WI38 (cell line): ENCODE measurements around the gene FRS3.

Experiments used
- H3K4me3 ChIP-seq: 2 replicates; pipeline ENCODE4 v1.5.1; 2011; ENCODE audit warnings: low read depth, mild to moderate bottlenecking, control low read depth, low read length
- TF ChIP-seq, protein P1 (sequence below): IDR thresholded peaks from 2 replicates; pipeline ENCODE4 v1.5.1; 2012; ENCODE audit warnings: low read depth, mild to moderate bottlenecking, control low read depth, low read length

FRS3 gene

DNA sequence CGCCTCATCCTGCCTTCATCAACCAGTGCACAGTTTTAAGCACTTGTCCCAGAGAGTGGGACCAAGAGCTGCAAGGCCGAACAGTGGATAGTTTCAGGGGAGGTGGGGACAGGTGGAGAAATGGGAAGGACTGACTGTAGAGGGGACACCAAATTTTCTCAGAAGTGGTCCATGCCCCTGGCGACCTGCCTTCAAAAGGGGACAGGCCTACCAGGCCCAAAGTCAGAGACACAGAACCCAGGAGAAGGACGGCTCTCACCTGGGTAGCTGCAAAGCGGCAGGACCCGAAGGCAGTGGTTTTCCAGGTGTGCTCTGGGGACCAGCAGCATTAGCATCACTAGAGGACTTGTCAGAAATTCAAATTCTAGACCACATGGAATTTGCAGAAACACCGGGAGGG, 50.1 kb downstream of the FRS3 start:
- TF ChIP-seq, protein P1, sequence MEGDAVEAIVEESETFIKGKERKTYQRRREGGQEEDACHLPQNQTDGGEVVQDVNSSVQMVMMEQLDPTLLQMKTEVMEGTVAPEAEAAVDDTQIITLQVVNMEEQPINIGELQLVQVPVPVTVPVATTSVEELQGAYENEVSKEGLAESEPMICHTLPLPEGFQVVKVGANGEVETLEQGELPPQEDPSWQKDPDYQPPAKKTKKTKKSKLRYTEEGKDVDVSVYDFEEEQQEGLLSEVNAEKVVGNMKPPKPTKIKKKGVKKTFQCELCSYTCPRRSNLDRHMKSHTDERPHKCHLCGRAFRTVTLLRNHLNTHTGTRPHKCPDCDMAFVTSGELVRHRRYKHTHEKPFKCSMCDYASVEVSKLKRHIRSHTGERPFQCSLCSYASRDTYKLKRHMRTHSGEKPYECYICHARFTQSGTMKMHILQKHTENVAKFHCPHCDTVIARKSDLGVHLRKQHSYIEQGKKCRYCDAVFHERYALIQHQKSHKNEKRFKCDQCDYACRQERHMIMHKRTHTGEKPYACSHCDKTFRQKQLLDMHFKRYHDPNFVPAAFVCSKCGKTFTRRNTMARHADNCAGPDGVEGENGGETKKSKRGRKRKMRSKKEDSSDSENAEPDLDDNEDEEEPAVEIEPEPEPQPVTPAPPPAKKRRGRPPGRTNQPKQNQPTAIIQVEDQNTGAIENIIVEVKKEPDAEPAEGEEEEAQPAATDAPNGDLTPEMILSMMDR: no peak
- H3K4me3 ChIP-seq: no peak overlapping the region

GRCh38 chr6:41728954-41729353, 50.7 kb downstream of the FRS3 start:
- TF ChIP-seq, protein P1: no peak
- H3K4me3 ChIP-seq: no peak overlapping the region

- no peak overlapping the region for H3K4me3 ChIP-seq
- TF ChIP-seq, protein P1: no peak
Observed at GRCh38 chr6:41728073-41728936, 51.4 kb downstream of the FRS3 start.

GRCh38 chr6:41727705-41728072, 52.0 kb downstream of the FRS3 start:
- H3K4me3 ChIP-seq: no peak overlapping the region
- TF ChIP-seq, protein P1: no peak

DNA sequence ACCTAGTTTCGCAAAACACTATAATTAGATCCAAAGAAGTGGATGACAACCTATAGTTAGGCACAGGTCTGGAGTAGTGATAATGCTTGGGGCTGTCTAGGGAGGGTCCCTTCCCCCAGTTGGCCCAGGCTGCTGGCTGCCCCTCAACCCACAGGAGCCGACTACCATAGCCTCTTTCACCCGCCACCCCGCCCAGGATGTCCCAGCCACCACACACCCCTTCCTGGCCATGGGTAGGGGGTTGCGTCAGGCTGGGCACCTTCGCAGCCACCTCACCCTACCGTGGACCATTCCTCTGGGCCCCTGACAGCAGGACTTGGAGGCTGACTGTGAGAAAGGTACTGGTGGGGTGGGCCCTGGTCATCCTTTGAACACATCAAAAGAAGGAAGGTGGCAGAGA, 52.8 kb downstream of the FRS3 start:
- no peak overlapping the region for H3K4me3 ChIP-seq
- TF ChIP-seq, protein P1: no peak

DNA sequence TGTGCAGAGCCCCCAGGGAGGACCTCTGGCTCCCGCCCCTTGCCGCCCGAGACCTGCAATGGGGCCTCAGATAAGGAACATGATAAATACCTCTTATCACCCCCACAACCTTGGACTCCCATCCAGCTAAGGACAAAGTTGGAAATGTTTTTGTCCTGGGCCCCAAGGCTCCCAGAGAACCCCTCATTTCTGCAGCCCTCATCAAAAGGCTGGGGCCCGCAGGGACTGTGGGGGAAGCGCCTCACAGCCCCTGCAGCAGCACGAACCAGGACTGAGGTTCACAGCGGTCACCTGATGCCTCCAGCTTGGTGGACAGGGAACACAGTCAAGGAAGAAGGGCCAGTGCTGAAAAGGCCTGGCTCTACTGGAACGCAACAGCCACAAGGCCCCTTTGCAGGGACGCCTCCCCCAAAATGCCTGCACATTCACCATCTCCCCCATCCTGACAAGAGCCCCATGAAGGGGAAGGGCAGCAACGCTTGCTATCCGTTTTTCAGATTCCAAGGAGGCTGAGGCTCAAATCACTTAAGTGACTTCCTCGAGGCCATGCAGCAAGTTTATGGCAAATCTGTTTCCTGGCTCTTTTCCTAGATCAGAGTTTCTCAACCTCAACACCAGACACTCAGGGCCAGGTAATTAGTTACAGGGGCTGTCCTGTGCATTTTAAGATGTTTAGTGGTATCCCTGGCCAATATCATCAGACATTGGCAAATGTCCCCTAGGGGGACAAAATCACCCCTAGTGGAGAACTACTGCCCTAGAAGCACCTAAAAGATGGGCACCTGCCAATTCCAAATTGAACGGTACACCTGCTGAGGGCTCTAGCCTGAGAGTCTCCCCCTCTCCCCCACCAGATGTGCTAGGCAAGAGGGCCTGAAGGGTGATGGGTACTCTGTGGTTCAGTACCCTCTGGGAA, 54.9 kb downstream of the FRS3 start:
- TF ChIP-seq, protein P1: no peak
- no peak overlapping the region for H3K4me3 ChIP-seq

GRCh38 chr6:41724228-41724580, 55.5 kb downstream of the FRS3 start:
- no peak overlapping the region for H3K4me3 ChIP-seq
- TF ChIP-seq, protein P1: no peak
